ENCODE data around the gene SLC2A1.

SLC2A1 gene

DNA sequence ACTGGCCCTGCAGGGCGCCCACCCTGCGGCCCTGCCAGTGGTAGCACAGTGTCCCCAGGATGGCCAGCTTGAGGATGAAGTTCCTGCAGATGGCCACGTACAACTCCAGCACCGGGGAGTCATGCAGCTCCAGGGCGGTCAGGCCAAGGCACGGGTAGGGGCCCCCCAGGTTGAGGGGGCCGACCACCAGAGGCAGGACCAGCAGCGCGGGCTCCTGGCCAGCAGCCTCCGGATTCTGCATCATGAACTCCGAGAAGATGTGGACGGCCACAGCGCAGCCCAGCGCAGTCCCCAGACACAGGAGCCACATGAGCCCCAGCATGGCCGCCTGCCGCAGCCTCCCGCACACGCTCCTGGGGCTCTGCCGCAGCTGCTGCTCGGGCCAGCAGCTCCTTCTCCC lies 71.3 kb downstream of the SLC2A1 start:
- no peak for DNase-seq

DNA sequence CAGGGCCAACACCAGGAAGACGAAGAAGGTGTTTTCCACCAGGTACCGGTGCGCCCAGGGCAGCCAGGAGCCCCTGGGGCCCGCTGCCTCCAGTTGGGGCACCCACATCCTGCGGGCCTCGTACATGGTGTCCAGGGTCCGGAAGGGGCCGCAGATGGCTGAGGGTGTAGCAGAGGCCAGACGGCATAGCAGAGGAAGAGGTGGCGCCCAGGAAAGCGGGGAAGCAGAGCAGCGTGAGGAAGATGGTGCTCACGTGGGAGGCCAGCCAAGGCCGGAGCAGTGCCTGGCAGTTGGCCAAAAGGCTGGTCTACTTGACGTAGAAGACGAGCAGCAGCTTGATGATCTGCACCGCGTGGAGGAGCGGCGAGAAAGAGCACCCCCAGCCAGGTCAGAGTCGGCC lies 71.9 kb downstream of the SLC2A1 start:
- DNase-seq = no peak

DNA sequence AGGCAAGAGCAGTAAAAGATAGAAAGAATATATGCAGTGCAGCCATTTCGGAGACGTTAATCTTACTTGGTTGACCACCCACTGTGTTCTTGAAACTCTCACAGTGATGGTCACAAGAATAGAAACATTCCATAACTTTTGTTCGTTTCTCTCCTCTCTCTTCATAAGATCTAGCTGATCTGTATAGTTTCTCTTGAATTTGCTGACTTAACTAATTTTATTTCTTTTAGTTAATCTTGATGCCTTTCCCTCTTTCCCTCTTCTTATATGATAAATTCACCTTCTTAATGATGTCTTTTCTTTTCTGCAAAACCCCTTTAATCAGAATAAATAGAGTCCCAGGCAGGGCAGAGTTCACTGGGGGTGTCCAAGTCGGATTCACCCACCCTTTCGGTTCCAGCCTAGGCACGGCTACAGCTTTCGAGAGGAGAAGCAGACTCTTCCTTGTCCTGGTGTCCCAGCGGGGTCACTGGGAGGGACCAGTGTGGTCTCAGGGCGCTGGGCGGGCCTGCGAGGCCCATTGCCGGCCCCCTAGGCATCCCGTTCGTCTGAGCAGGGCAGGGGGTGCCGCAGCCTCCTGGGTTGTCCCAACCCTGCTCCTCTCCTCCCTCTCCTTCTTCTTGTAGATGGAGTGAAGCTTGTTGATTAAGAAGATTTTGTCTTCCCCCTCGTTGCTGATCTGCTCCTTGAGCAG lies 72.5 kb downstream of the SLC2A1 start:
- no peak for DNase-seq

DNA sequence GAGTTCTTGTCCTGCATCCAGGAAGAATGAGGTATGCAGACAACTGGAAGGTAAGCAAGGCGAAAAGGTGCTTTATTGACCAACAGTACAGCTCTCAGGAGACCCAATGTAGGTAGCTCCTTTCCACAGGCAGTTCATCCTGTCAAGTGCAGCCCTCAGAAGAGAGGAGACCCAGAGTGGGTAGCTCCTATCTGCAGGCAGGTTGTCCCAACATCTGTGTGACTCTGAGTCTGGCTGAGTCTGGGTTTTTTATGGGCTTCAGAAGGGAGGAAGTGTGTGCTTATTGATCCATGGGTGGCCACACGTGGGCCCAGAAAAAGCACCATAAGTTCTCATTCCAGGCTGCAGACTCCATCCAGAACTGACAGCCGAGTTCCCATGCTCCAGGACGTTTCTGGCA lies 78.3 kb downstream of the SLC2A1 start:
- DNase-seq = no peak

DNA sequence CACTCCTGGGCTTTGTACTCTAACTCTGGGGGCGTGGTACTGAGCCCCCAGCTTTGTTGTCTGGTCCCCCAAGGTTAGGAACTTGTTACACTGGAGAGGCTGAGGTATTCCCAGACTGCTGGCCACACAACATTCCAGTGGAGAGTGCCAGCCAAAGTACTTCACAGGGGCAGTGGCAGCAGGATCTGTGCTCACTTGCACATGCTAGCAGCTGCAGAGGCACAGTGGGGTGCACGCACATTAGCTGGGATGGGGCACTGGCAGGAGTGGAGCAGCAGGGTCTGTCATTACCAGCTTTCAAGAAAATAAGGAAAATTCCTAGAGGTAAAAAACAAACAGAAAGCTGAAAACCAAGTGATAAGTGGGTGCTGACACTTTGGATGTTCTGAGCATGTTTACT lies 81.3 kb downstream of the SLC2A1 start:
- DNase-seq = peak; percentile 2

DNA sequence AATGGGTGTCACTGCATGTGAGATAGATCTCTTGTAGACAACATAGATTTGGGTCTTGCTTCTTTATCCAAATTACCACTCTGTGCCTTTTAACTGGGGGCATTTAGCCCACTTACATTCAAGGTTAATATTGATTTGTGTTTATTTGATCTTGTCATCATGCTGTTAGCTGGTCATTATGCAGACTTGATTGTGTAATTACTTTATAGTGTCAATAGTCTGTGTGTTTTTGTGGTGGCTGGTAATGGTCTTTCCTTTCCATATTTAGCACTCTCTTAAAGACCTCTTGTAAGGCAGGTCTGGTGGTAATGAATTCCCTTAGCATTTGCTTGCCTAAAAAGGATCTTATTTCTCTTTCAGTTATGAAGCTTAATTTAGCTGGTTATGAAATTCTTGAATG lies 82.7 kb downstream of the SLC2A1 start:
- peak; percentile 30 for DNase-seq

All from NCI-H146 (cell line).